Neural progenitor cell (in vitro differentiated cells): Measurements from ENCODE around the gene SMG6. TPM values are rescaled to one million over a fixed set of nuclear protein-coding genes. Genes with fewer than 3 reads are reported as not detected.

Source experiments
- DNase-seq: peaks from one replicate; pipeline ENCODE4 v3.0.0-alpha.2; 2016; ENCODE audit warnings: low spot score
- H2AFZ ChIP-seq: fragments of 200-600 bp; sonication (generic); replicated peaks from 2 replicates; pipeline ENCODE4 v1.6.1; 2016; ENCODE audit warnings: antibody characterized with exemption
- H3F3A ChIP-seq: fragments of 200-600 bp; sonication (generic); 2 replicates; pipeline ENCODE4 v1.6.1; 2016; ENCODE audit warnings: antibody characterized with exemption, low read depth
- H3K27ac ChIP-seq: fragments of 200-600 bp; sonication (generic); 2 replicates; pipeline ENCODE4 v1.5.1; 2016; ENCODE audit warnings: mild to moderate bottlenecking
- H3K27me3 ChIP-seq: fragments of 200-600 bp; sonication (generic); 2 replicates; pipeline ENCODE4 v1.6.1; 2016; ENCODE audit warnings: mild to moderate bottlenecking, moderate library complexity
- H3K36me3 ChIP-seq: fragments of 200-600 bp; sonication (generic); 2 replicates; pipeline ENCODE4 v1.5.1; 2016
- H3K4me1 ChIP-seq: fragments of 200-600 bp; sonication (generic); 2 replicates; pipeline ENCODE4 v1.6.1; 2016; ENCODE audit warnings: mixed run types
- H3K4me2 ChIP-seq: fragments of 200-600 bp; sonication (generic); 2 replicates; pipeline ENCODE4 v1.6.1; 2016
- H3K4me3 ChIP-seq: fragments of 200-600 bp; sonication (generic); 2 replicates; pipeline ENCODE4 v1.5.1; 2016
- H3K79me2 ChIP-seq: fragments of 200-600 bp; sonication (generic); 2 replicates; pipeline ENCODE4 v1.6.1; 2016; ENCODE audit warnings: low read depth
- H3K9ac ChIP-seq: fragments of 200-600 bp; sonication (generic); 2 replicates; pipeline ENCODE4 v1.6.1; 2016
- H3K9me3 ChIP-seq: fragments of 200-600 bp; sonication (generic); 2 replicates; pipeline ENCODE4 v1.5.1; 2016; ENCODE audit warnings: low read depth
- H4K20me1 ChIP-seq: fragments of 200-600 bp; sonication (generic); 2 replicates; pipeline ENCODE4 v1.6.1; 2016; ENCODE audit warnings: low read depth
- H3K27ac Mint-ChIP-seq: 3 replicates; pipeline ENCODE4 v1.8.0; 2021; ENCODE audit warnings: mixed read lengths
- H3K27me3 Mint-ChIP-seq: 2 replicates; pipeline ENCODE4 v1.8.0; 2022; ENCODE audit warnings: low read depth, mild to moderate bottlenecking, inconsistent platforms, moderate library complexity, mixed read lengths; ENCODE audit not compliant: insufficient read depth
- H3K36me3 Mint-ChIP-seq: 3 replicates; pipeline ENCODE4 v1.8.0; 2021; ENCODE audit warnings: mixed read lengths
- H3K4me1 Mint-ChIP-seq: 3 replicates; pipeline ENCODE4 v1.8.0; 2021; ENCODE audit warnings: mixed read lengths
- H3K4me3 Mint-ChIP-seq: 3 replicates; pipeline ENCODE4 v1.8.0; 2021; ENCODE audit warnings: mild to moderate bottlenecking, moderate library complexity, mixed read lengths
- H3K9me3 Mint-ChIP-seq: 3 replicates; pipeline ENCODE4 v1.8.0; 2020; ENCODE audit warnings: mixed read lengths
- CTCF ChIP-seq: fragments of 200-600 bp; sonication (generic); IDR thresholded peaks from 2 replicates; pipeline ENCODE4 v1.5.1; 2017; ENCODE audit warnings: antibody characterized with exemption, mild to moderate bottlenecking
- EZH2 ChIP-seq: fragments of 200-600 bp; sonication (generic); IDR thresholded peaks from 2 replicates; pipeline ENCODE4 v1.6.1; 2017; ENCODE audit warnings: antibody characterized with exemption, mild to moderate bottlenecking, moderate library complexity
- EZH2phosphoT487 ChIP-seq: fragments of 200-600 bp; sonication (generic); IDR thresholded peaks from 2 replicates; pipeline ENCODE4 v1.6.1; 2017; ENCODE audit warnings: antibody characterized with exemption
- total RNA-seq: library from RNA; depleted of rRNA; stranded (reverse); fragments of >200 nt; gene quantifications from 2 replicates; pipeline ENCODE4 v1.2.3, GENCODE V29; 2015; ENCODE audit warnings: low replicate concordance

SMG6 gene
- total RNA-seq, 1 donor from 2014 or later = 19.0 TPM

DNA sequence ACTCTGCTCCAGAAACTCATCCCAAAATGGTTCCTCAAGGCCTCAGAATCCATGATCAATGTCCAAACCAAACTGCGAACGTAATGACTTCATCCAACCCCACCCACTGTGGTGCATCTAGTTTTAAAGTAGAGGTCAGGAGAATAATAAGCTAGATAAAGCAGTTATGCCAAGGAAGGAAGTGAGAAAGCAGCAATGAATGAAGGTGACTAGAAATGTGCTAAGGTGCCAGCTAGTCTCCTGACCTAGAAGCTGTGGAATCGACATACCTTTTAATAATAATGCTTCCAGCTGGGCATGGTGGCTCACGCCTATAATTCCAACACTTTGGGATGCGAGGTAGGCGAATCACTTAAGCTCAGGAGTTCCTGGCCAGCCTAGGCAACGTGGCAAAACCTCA lies 99.2 kb downstream of the SMG6 start:
- H3K4me1 ChIP-seq = peaks cover 9% of the 10 kb centered on the region
- H3K4me3 ChIP-seq = no peak overlapping the region
- TF ChIP-seq CTCF = no peak
- no peak for TF ChIP-seq EZH2phosphoT487
- TF ChIP-seq EZH2 = no peak
- Mint-ChIP-seq H3K27ac (no peak overlapping the region), H3K4me3 (no peak overlapping the region), H3K4me1 (peaks cover 10% of the 10 kb centered on the region), H3K27me3 (no peaks in the 10 kb centered on the region), H3K9me3 (no peaks in the 10 kb centered on the region), H3K36me3 (peaks cover 5% of the 10 kb centered on the region)
- no peaks in the 10 kb centered on the region for H3K27me3 ChIP-seq
- no peaks in the 10 kb centered on the region for H4K20me1 ChIP-seq
- H3F3A ChIP-seq = no peaks in the 10 kb centered on the region
- H3K79me2 ChIP-seq = no peaks in the 10 kb centered on the region
- H3K9ac ChIP-seq = no peak overlapping the region
- H2AFZ ChIP-seq = no peak overlapping the region
- H3K27ac ChIP-seq = no peak overlapping the region
- no peak for DNase-seq
- H3K36me3 ChIP-seq = no peaks in the 10 kb centered on the region
- H3K9me3 ChIP-seq = no peaks in the 10 kb centered on the region
- H3K4me2 ChIP-seq = no peak overlapping the region

DNA sequence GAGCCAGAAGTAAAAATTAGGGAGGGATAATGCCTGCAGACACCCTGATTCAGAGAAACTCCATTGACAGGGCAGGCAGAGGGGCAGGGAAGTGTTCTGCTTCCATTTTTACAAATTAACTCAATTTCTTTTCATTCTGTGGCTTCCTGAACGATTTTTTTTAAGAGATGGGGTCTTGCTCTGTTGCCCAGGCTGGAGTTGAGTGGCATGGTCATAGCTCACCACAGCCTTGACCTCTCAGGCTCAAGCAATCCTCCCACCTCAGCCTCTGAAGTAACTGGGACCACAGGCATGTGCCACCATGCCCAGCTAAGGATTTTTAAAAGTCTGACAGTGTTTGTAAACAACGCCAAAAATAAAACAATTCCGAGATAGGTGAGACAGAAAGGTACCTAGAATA lies 99.8 kb downstream of the SMG6 start:
- no peak overlapping the region for H3K27ac ChIP-seq
- H3K27me3 ChIP-seq = no peaks in the 10 kb centered on the region
- Mint-ChIP-seq H3K36me3 (peaks cover 5% of the 10 kb centered on the region), H3K9me3 (no peaks in the 10 kb centered on the region), H3K27ac (no peak overlapping the region), H3K4me3 (no peak overlapping the region), H3K4me1 (peaks cover 10% of the 10 kb centered on the region), H3K27me3 (no peaks in the 10 kb centered on the region)
- H4K20me1 ChIP-seq = no peaks in the 10 kb centered on the region
- no peak for TF ChIP-seq EZH2phosphoT487
- TF ChIP-seq EZH2 = no peak
- no peak for TF ChIP-seq CTCF
- peaks cover 9% of the 10 kb centered on the region for H3K4me1 ChIP-seq
- H2AFZ ChIP-seq = no peak overlapping the region
- H3K9me3 ChIP-seq = no peaks in the 10 kb centered on the region
- H3K4me2 ChIP-seq = no peak overlapping the region
- no peak for DNase-seq
- H3K36me3 ChIP-seq = no peaks in the 10 kb centered on the region
- no peak overlapping the region for H3K4me3 ChIP-seq
- H3K79me2 ChIP-seq = no peaks in the 10 kb centered on the region
- no peaks in the 10 kb centered on the region for H3F3A ChIP-seq
- H3K9ac ChIP-seq = no peak overlapping the region

GRCh38 chr17:2202996-2203575 lies 100.5 kb downstream of the SMG6 start:
- H3K4me1 ChIP-seq = peaks cover 6% of the 10 kb centered on the region

More at GRCh38 chr17:2202996-2203575, 100.5 kb downstream of the SMG6 start:
- H3K9ac ChIP-seq = no peak overlapping the region
- Mint-ChIP-seq H3K4me3 (no peak overlapping the region), H3K27me3 (no peaks in the 10 kb centered on the region), H3K9me3 (no peaks in the 10 kb centered on the region), H3K4me1 (peaks cover 4% of the 10 kb centered on the region), H3K36me3 (peaks cover 3% of the 10 kb centered on the region), H3K27ac (no peak overlapping the region)
- no peak for TF ChIP-seq CTCF
- TF ChIP-seq EZH2phosphoT487 = no peak
- TF ChIP-seq EZH2 = no peak
- H2AFZ ChIP-seq = no peak overlapping the region
- no peaks in the 10 kb centered on the region for H3K27me3 ChIP-seq
- no peak overlapping the region for H3K27ac ChIP-seq
- no peak overlapping the region for H3K4me3 ChIP-seq
- no peaks in the 10 kb centered on the region for H4K20me1 ChIP-seq
- H3K9me3 ChIP-seq = no peaks in the 10 kb centered on the region
- H3K36me3 ChIP-seq = no peaks in the 10 kb centered on the region
- H3K79me2 ChIP-seq = no peaks in the 10 kb centered on the region
- no peak overlapping the region for H3K4me2 ChIP-seq
- no peaks in the 10 kb centered on the region for H3F3A ChIP-seq
- DNase-seq = no peak
